HCT116 (cell line): Measurements from ENCODE around the gene SNTN. TPM values are rescaled to one million over a fixed set of nuclear protein-coding genes. Genes with fewer than 3 reads are reported as not detected.

Experiments used
- ATAC-seq: fragments of 200-7000 bp; cut with Tn5 transposase; 2 replicates; pipeline ENCODE4 v1.9.1; 2020; ENCODE audit warnings: mild to moderate bottlenecking, moderate library complexity
- BruUV-seq: library from RNA; stranded (reverse); fragments of 400-500 nt; replicated peaks from 2 replicates; lab custom pipeline; 2021; lab: Mats Ljungman, UMichigan
- CTCF ChIA-PET: fragments of 300-600 bp; sonication (Branson Sonifier 250); formaldehyde crosslinking; loops from one replicate; lab custom pipeline; 2021; ENCODE audit warnings: antibody characterized with exemption; lab: Charles Lee
- POLR2A ChIA-PET: fragments of 300-600, 350-600 bp; sonication (Branson Sonifier 250); formaldehyde crosslinking; loops from one replicate; lab custom pipeline; 2021; ENCODE audit warnings: antibody characterized with exemption; lab: Charles Lee
- RAD21 ChIA-PET, 2 experiments: fragments of 300-600 bp; sonication (Branson Sonifier 250); formaldehyde crosslinking; loops; one replicate each; lab custom pipeline; 2023; ENCODE audit warnings: low total read pairs in 2 of 2; ENCODE audit not compliant: uncharacterized antibody in 2 of 2, unreplicated experiment in 2 of 2, low non-redundant PET in 1 of 2; lab: Charles Lee
- DNase-seq: peaks from one replicate; pipeline ENCODE4 v3.0.0-alpha.2; 2010; ENCODE audit warnings: low read depth, low spot score
- H2AFZ ChIP-seq: fragments of 200-600 bp; shearing (Covaris generic), sonication (generic); 2 replicates; pipeline ENCODE4 v1.6.1; 2017; ENCODE audit warnings: low read depth, mixed run types, mixed read lengths, antibody characterized with exemption, low read length; ENCODE audit not compliant: poor library complexity, severe bottlenecking
- H3K27ac ChIP-seq: 2 replicates; pipeline ENCODE4 v1.5.1; 2012; ENCODE audit warnings: low read depth, low read length
- H3K27me3 ChIP-seq: fragments of 200-600 bp; sonication (generic); 2 replicates; pipeline ENCODE4 v1.6.1; 2016; ENCODE audit warnings: mixed run types, low read length, mixed read lengths; ENCODE audit not compliant: insufficient read depth
- H3K36me3 ChIP-seq, 2 experiments: fragments of 200-500 bp in 1 of 2; fragments of 200-600 bp in 1 of 2; sonication (Bioruptor generic) in 1 of 2; sonication (generic) in 1 of 2; 2 replicates each; pipeline versions ENCODE4 v1.5.1 to v1.6.1; 2014 to 2016; ENCODE audit warnings: low read length in 2 of 2, inconsistent platforms in 1 of 2, mixed read lengths in 1 of 2, mixed run types in 1 of 2; ENCODE audit not compliant: insufficient read depth in 2 of 2, control insufficient read depth in 1 of 2
- H3K4me1 ChIP-seq, 2 experiments: fragments of 200-600 bp in 1 of 2; sonication (generic) in 1 of 2; 2 replicates each; pipeline versions ENCODE4 v1.5.1 to v1.6.1; 2012 to 2017; ENCODE audit warnings: low read length in 2 of 2, inconsistent platforms in 1 of 2, mild to moderate bottlenecking in 1 of 2, mixed read lengths in 1 of 2, mixed run types in 1 of 2, moderate library complexity in 1 of 2; ENCODE audit not compliant: insufficient read depth in 2 of 2, control insufficient read depth in 1 of 2
- H3K4me2 ChIP-seq: fragments of 200-600 bp; sonication (generic); 2 replicates; pipeline ENCODE4 v1.6.1; 2017; ENCODE audit warnings: mixed run types, low read length, mixed read lengths
- H3K4me3 ChIP-seq, 2 experiments: fragments of 200-600 bp in 1 of 2; sonication (generic) in 1 of 2; replicated peaks in 1 of 2; 2 replicates each; pipeline ENCODE4 v1.5.1; 2011 to 2016; ENCODE audit warnings: low read length in 2 of 2, control low read depth in 1 of 2, low read depth in 1 of 2, mild to moderate bottlenecking in 1 of 2, mixed read lengths in 1 of 2, mixed run types in 1 of 2
- H3K79me2 ChIP-seq: fragments of 200-600 bp; sonication (generic); 2 replicates; pipeline ENCODE4 v1.6.1; 2017; ENCODE audit warnings: mild to moderate bottlenecking, mixed run types, low read length, moderate library complexity, mixed read lengths; ENCODE audit not compliant: insufficient read depth
- H3K9ac ChIP-seq: fragments of 200-600 bp; sonication (generic); 2 replicates; pipeline ENCODE4 v1.6.1; 2016; ENCODE audit warnings: low read length, mixed read lengths
- H3K9me2 ChIP-seq: fragments of 200-600 bp; sonication (generic), shearing (Covaris generic); 2 replicates; pipeline ENCODE4 v1.6.1; 2017; ENCODE audit warnings: mixed run types, mild to moderate bottlenecking, moderate library complexity; ENCODE audit not compliant: insufficient read depth
- H3K9me3 ChIP-seq, 2 experiments: fragments of 200-500 bp in 1 of 2; fragments of 200-600 bp in 1 of 2; sonication (Bioruptor generic) in 1 of 2; sonication (generic) in 1 of 2; 2 replicates each; pipeline ENCODE4 v1.6.1; 2014 to 2017; ENCODE audit warnings: low read length in 2 of 2, mixed read lengths in 2 of 2, inconsistent platforms in 1 of 2, low read depth in 1 of 2, mild to moderate bottlenecking in 1 of 2, mixed run types in 1 of 2, moderate library complexity in 1 of 2; ENCODE audit not compliant: control insufficient read depth in 1 of 2, insufficient read depth in 1 of 2
- H4K20me1 ChIP-seq: fragments of 200-600 bp; sonication (generic), shearing (Covaris generic); 2 replicates; pipeline ENCODE4 v1.6.1; 2017; ENCODE audit warnings: mixed run types, mild to moderate bottlenecking, moderate library complexity; ENCODE audit not compliant: insufficient read depth
- CBX3 ChIP-seq: IDR thresholded peaks from 2 replicates; pipeline ENCODE4 v1.6.1; 2012; ENCODE audit warnings: low read depth
- CEBPB ChIP-seq: IDR thresholded peaks from 2 replicates; pipeline ENCODE4 v1.6.1; 2012; ENCODE audit warnings: low read depth
- EGR1 ChIP-seq: IDR thresholded peaks from 2 replicates; pipeline ENCODE4 v1.6.1; 2012; ENCODE audit warnings: low read depth
- ELF1 ChIP-seq: IDR thresholded peaks from 2 replicates; pipeline ENCODE4 v1.6.1; 2012; ENCODE audit warnings: low read depth, borderline replicate concordance
- EZH2 ChIP-seq: fragments of 200-600 bp; sonication (generic); IDR thresholded peaks from 2 replicates; pipeline ENCODE4 v1.6.1; 2017; ENCODE audit warnings: antibody characterized with exemption, mixed run types
- POLR2A ChIP-seq: IDR thresholded peaks from 2 replicates; pipeline ENCODE4 v1.7.0; 2011; ENCODE audit warnings: borderline replicate concordance; ENCODE audit not compliant: insufficient read depth, insufficient read length; ENCODE audit errors: extremely low read depth
- POLR2AphosphoS5 ChIP-seq: IDR thresholded peaks from 2 replicates; pipeline ENCODE4 v1.6.1; 2011; ENCODE audit warnings: mild to moderate bottlenecking, low read depth, low read length, moderate library complexity
- RAD21 ChIP-seq: IDR thresholded peaks from 2 replicates; pipeline ENCODE4 v1.6.1; 2012; ENCODE audit warnings: low read depth, mild to moderate bottlenecking
- SP1 ChIP-seq: IDR thresholded peaks from 2 replicates; pipeline ENCODE4 v1.6.1; 2012; ENCODE audit warnings: low read depth
- SRF ChIP-seq: IDR thresholded peaks from 2 replicates; pipeline ENCODE4 v1.6.1; 2012; ENCODE audit warnings: low read depth
- YY1 ChIP-seq: IDR thresholded peaks from 2 replicates; pipeline ENCODE4 v1.6.1; 2011; ENCODE audit warnings: low read length, low read depth, moderate library complexity, mild to moderate bottlenecking; ENCODE audit not compliant: insufficient replicate concordance; ENCODE audit errors: extremely low read depth
- ZFX ChIP-seq: fragments of 450-650 bp; IDR thresholded peaks from 2 replicates; pipeline ENCODE4 v1.6.1; 2017
- ZNF274 ChIP-seq: fragments of 200-500 bp; sonication (Bioruptor generic); IDR thresholded peaks from 2 replicates; pipeline ENCODE4 v1.6.1; 2014; ENCODE audit warnings: mild to moderate bottlenecking, low read depth, low read length, inconsistent platforms
- intact Hi-C: fragments of 100-400 bp; cut with micrococcal nuclease; formaldehyde crosslinking; loops from 2 replicates; pipeline ENCODE4 v1.10.0; 2022
- total RNA-seq: library from RNA; stranded (reverse); gene quantifications from one replicate; pipeline ENCODE4 v1.2.1, GENCODE V29; 2021; ENCODE audit not compliant: unreplicated experiment
- TF ChIP-seq, protein P1 (sequence below): IDR thresholded peaks from 2 replicates; pipeline ENCODE4 v1.6.1; 2011; ENCODE audit warnings: mild to moderate bottlenecking, low read length, moderate library complexity; ENCODE audit not compliant: insufficient replicate concordance; ENCODE audit errors: extremely low read depth
- TF ChIP-seq, protein P2 (sequence below): IDR thresholded peaks from 2 replicates; pipeline ENCODE4 v1.6.1; 2012
- TF ChIP-seq, protein P3 (sequence below): IDR thresholded peaks from 2 replicates; pipeline ENCODE4 v1.6.1; 2012; ENCODE audit warnings: low read depth
- TF ChIP-seq, protein P4 (sequence below): IDR thresholded peaks from 2 replicates; pipeline ENCODE4 v1.6.1; 2012

SNTN gene
- total RNA-seq, 1 experiment from 2014 or later: not detected

DNA sequence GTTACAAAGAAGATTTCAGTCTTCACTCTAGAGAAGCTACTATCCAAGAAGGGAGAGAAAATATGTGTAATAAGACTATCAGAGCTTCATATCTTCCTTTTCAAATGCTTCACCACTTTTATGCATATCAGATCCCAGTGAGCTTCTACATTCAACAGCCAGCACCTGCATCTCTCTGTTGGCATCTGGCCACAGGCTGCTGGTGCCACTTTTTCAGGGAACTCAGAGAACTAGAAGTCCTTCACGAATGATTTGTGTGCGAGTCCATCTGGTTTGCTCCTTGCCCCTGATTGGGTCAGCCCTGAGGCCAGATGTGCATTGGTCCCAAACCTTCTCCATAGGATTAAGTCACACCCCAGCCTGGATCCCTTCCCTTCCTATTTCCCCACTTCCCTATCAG is 22.1 kb downstream of the SNTN start:
- H3K27me3 ChIP-seq: peaks cover 17% of the 10 kb centered on the region; the same call in 1 of the 2 replicates
- intact Hi-C loops: no loop called here
- no peak overlapping the region for H3K9ac ChIP-seq
- TF ChIP-seq CBX3 (no peak), EZH2 (no peak), RAD21 (no peak), CEBPB (no peak), YY1 (no peak), EGR1 (no peak), SRF (no peak), ZNF274 (no peak), POLR2A (no peak), POLR2AphosphoS5 (no peak), SP1 (no peak), ZFX (no peak), ELF1 (no peak)
- TF ChIP-seq, protein P1, sequence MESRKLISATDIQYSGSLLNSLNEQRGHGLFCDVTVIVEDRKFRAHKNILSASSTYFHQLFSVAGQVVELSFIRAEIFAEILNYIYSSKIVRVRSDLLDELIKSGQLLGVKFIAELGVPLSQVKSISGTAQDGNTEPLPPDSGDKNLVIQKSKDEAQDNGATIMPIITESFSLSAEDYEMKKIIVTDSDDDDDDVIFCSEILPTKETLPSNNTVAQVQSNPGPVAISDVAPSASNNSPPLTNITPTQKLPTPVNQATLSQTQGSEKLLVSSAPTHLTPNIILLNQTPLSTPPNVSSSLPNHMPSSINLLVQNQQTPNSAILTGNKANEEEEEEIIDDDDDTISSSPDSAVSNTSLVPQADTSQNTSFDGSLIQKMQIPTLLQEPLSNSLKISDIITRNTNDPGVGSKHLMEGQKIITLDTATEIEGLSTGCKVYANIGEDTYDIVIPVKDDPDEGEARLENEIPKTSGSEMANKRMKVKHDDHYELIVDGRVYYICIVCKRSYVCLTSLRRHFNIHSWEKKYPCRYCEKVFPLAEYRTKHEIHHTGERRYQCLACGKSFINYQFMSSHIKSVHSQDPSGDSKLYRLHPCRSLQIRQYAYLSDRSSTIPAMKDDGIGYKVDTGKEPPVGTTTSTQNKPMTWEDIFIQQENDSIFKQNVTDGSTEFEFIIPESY: no peak
- TF ChIP-seq, protein P2, sequence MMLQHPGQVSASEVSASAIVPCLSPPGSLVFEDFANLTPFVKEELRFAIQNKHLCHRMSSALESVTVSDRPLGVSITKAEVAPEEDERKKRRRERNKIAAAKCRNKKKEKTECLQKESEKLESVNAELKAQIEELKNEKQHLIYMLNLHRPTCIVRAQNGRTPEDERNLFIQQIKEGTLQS: no peak
- TF ChIP-seq, protein P3, sequence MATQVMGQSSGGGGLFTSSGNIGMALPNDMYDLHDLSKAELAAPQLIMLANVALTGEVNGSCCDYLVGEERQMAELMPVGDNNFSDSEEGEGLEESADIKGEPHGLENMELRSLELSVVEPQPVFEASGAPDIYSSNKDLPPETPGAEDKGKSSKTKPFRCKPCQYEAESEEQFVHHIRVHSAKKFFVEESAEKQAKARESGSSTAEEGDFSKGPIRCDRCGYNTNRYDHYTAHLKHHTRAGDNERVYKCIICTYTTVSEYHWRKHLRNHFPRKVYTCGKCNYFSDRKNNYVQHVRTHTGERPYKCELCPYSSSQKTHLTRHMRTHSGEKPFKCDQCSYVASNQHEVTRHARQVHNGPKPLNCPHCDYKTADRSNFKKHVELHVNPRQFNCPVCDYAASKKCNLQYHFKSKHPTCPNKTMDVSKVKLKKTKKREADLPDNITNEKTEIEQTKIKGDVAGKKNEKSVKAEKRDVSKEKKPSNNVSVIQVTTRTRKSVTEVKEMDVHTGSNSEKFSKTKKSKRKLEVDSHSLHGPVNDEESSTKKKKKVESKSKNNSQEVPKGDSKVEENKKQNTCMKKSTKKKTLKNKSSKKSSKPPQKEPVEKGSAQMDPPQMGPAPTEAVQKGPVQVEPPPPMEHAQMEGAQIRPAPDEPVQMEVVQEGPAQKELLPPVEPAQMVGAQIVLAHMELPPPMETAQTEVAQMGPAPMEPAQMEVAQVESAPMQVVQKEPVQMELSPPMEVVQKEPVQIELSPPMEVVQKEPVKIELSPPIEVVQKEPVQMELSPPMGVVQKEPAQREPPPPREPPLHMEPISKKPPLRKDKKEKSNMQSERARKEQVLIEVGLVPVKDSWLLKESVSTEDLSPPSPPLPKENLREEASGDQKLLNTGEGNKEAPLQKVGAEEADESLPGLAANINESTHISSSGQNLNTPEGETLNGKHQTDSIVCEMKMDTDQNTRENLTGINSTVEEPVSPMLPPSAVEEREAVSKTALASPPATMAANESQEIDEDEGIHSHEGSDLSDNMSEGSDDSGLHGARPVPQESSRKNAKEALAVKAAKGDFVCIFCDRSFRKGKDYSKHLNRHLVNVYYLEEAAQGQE: no peak
- TF ChIP-seq, protein P4, sequence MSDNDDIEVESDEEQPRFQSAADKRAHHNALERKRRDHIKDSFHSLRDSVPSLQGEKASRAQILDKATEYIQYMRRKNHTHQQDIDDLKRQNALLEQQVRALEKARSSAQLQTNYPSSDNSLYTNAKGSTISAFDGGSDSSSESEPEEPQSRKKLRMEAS: no peak
- no peaks in the 10 kb centered on the region for H4K20me1 ChIP-seq
- H3K9me2 ChIP-seq: no peaks in the 10 kb centered on the region
- no TSS peak for BruUV-seq
- no peak overlapping the region for H3K4me2 ChIP-seq
- ChIA-PET RAD21 (no interaction called here), POLR2A (no interaction called here), CTCF (no interaction called here)
- no peak overlapping the region for H3K27ac ChIP-seq
- H3K9me3 ChIP-seq: no peaks in the 10 kb centered on the region
- no peak for ATAC-seq
- no peaks in the 10 kb centered on the region for H3K79me2 ChIP-seq
- no peak for DNase-seq
- H3K4me1 ChIP-seq: no peaks in the 10 kb centered on the region
- H3K36me3 ChIP-seq: no peaks in the 10 kb centered on the region
- no peak overlapping the region for H3K4me3 ChIP-seq
- no peak overlapping the region for H2AFZ ChIP-seq
